SK-N-MC (cell line): Measurements from ENCODE around the gene SCN9A.

Experiments used
- EZH2 ChIP-seq: fragments of 200-600 bp; sonication (generic); IDR thresholded peaks from one replicate; pipeline ENCODE4 v1.6.1; 2017; ENCODE audit warnings: antibody characterized with exemption
- POLR2AphosphoS5 ChIP-seq: IDR thresholded peaks from 2 replicates; pipeline ENCODE4 v1.6.1; 2012; ENCODE audit warnings: mild to moderate bottlenecking, low read depth, low read length, borderline replicate concordance

DNA sequence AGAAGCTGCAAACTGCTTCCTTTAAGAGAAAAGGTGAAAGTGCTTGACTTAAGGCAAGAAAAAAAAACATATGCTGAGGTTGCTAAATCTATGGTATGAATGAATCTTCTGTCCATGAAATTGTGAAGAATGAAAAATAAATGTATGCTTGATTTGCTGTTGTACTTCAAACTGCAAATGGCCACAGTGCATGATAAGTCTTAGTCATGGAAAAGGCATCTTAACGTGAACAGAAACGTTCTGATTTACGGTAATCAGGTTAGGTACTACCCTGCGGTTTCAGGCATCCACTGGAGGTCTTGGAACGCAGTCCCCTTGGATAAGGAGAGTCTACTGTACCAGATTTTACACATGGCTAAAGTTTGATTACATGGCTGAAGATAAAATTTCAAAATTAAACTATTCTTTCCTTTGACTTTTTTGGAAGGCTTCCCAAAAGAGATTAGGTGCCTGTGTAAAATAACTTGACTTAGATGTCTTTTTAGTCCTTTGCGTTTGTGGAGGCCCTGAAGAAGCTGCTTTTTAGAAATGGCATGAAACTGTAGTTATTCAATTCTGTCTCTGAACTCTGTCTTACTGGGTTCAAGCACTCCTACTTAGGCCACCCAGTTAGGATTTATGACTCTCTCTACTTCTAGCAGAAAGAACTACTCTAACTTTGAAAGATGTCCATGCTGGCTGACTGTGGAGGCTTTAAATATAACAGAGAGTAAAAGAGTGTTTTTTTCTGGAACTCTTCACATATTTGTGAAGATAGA lies 35.9 kb upstream of the SCN9A start:
- TF ChIP-seq EZH2 (no peak), POLR2AphosphoS5 (no peak)
